PC-3 (cell line): Measurements from ENCODE around the gene MARK4. TPM values are rescaled to one million over a fixed set of nuclear protein-coding genes. Genes with fewer than 3 reads are reported as not detected.

Experiments used
- ATAC-seq: fragments of 200-7000 bp; cut with Tn5 transposase; 2 replicates; pipeline ENCODE4 v1.9.1; 2020; ENCODE audit warnings: mild to moderate bottlenecking, moderate library complexity
- BruUV-seq: library from RNA; stranded (reverse); fragments of 400-500 nt; replicated peaks from 2 replicates; lab custom pipeline; 2021; lab: Mats Ljungman, UMichigan
- CTCF ChIA-PET: fragments of 300-600 bp; sonication (Branson Sonifier 250); formaldehyde crosslinking; loops from one replicate; lab custom pipeline; 2022; ENCODE audit warnings: antibody characterized with exemption; lab: Charles Lee
- POLR2A ChIA-PET: fragments of 300-600 bp; sonication (Branson Sonifier 250); formaldehyde crosslinking; loops from one replicate; lab custom pipeline; 2022; ENCODE audit warnings: antibody characterized with exemption; ENCODE audit not compliant: unreplicated experiment; lab: Charles Lee
- DNase-seq: peaks from one replicate; pipeline ENCODE4 v3.0.0-alpha.2; 2015
- H2AFZ ChIP-seq: fragments of 300-600 bp; sonication (generic); 2 replicates; pipeline ENCODE4 v1.6.0; 2016; ENCODE audit warnings: antibody characterized with exemption, low read length
- H3F3A ChIP-seq: fragments of 300-600 bp; sonication (generic); one replicate; pipeline ENCODE4 v1.6.0; 2017; ENCODE audit warnings: antibody characterized with exemption, low read length, control low read depth, mild to moderate bottlenecking; ENCODE audit not compliant: unreplicated experiment
- H3K27ac ChIP-seq: fragments of 300-600 bp; sonication (generic); 2 replicates; pipeline ENCODE4 v1.5.1; 2016; ENCODE audit warnings: mild to moderate bottlenecking, low read length
- H3K27me3 ChIP-seq: fragments of 300-600 bp; sonication (generic); 2 replicates; pipeline ENCODE4 v1.6.1; 2016; ENCODE audit warnings: low read length, mixed read lengths
- H3K36me3 ChIP-seq: fragments of 300-600 bp; sonication (generic); 2 replicates; pipeline ENCODE4 v1.6.1; 2016; ENCODE audit warnings: low read depth, mixed run types, low read length, mixed read lengths
- H3K4me1 ChIP-seq: fragments of 300-600 bp; sonication (generic); 2 replicates; pipeline ENCODE4 v1.5.1; 2016; ENCODE audit warnings: low read length; ENCODE audit not compliant: insufficient read depth
- H3K4me2 ChIP-seq: fragments of 300-600 bp; sonication (generic); 2 replicates; pipeline ENCODE4 v1.6.0; 2016; ENCODE audit warnings: low read length
- H3K4me3 ChIP-seq: fragments of 300-600 bp; sonication (generic); 2 replicates; pipeline ENCODE4 v1.5.1; 2016; ENCODE audit warnings: mild to moderate bottlenecking, low read length, mixed read lengths
- H3K79me2 ChIP-seq: fragments of 300-600 bp; sonication (generic); 2 replicates; pipeline ENCODE4 v1.6.1; 2017; ENCODE audit warnings: low read length, mixed read lengths
- H3K9ac ChIP-seq: fragments of 300-600 bp; sonication (generic); 2 replicates; pipeline ENCODE4 v1.6.0; 2016; ENCODE audit warnings: mild to moderate bottlenecking, low read length
- H3K9me2 ChIP-seq: fragments of 300-600 bp; sonication (generic); replicated peaks from 2 replicates; pipeline ENCODE4 v1.6.1; 2016; ENCODE audit warnings: mixed run types, low read length, mixed read lengths
- H3K9me3 ChIP-seq: fragments of 300-600 bp; sonication (generic); 2 replicates; pipeline ENCODE4 v1.6.1; 2016; ENCODE audit warnings: low read length, mixed read lengths
- H4K20me1 ChIP-seq: fragments of 300-600 bp; sonication (generic); 2 replicates; pipeline ENCODE4 v1.6.1; 2016; ENCODE audit warnings: low read length, mixed read lengths
- CTCF ChIP-seq: fragments of 300-600 bp; sonication (generic); conservative IDR thresholded peaks from 2 replicates; pipeline ENCODE4 v1.5.1; 2017; ENCODE audit warnings: antibody characterized with exemption, low read depth, mild to moderate bottlenecking, low read length
- EZH2 ChIP-seq: fragments of 300-600 bp; sonication (generic); IDR thresholded peaks from one replicate; pipeline ENCODE4 v1.6.1; 2017; ENCODE audit warnings: antibody characterized with exemption, mild to moderate bottlenecking, low read length; ENCODE audit not compliant: unreplicated experiment
- EZH2phosphoT487 ChIP-seq: fragments of 300-600 bp; sonication (generic); IDR thresholded peaks from 2 replicates; pipeline ENCODE4 v1.6.1; 2018; ENCODE audit warnings: mild to moderate bottlenecking, antibody characterized with exemption, low read length, borderline replicate concordance
- intact Hi-C: fragments of 100-400 bp; cut with micrococcal nuclease; formaldehyde crosslinking; loops from 2 replicates; pipeline ENCODE4 v1.9.0; 2023
- total RNA-seq: library from RNA; depleted of rRNA; stranded (reverse); fragments of >200 nt; gene quantifications from 2 replicates; pipeline ENCODE4 v1.2.3, GENCODE V29; 2014

MARK4 gene
- total RNA-seq, 1 experiment from 2014 or later, result 12.1 TPM

GRCh38 chr19:45275370-45275971 is 24.4 kb downstream of the MARK4 start:
- Histone ChIP-seq H3K4me3 (no peak overlapping the region), H3K4me1 (no peaks in the 10 kb centered on the region), H3F3A (no peaks in the 10 kb centered on the region), H3K9ac (no peak overlapping the region), H4K20me1 (no peaks in the 10 kb centered on the region), H3K36me3 (peaks cover 7% of the 10 kb centered on the region; the same call in 1 of the 2 replicates), H3K79me2 (no peaks in the 10 kb centered on the region), H2AFZ (no peak overlapping the region), H3K27me3 (no peaks in the 10 kb centered on the region), H3K4me2 (no peak overlapping the region), H3K9me2 (no peaks in the 10 kb centered on the region), H3K27ac (no peak overlapping the region), H3K9me3 (no peaks in the 10 kb centered on the region)
- POLR2A ChIA-PET, result interaction anchor here (0.6 kb wide), 1 partner anchor 201 kb away, joined by 4 read pairs; no protein-coding TSS in a partner anchor
- CTCF ChIA-PET, result no interaction called here
- DNase-seq (no peak), ATAC-seq (no peak)
- no TSS peak for BruUV-seq
- TF ChIP-seq CTCF (no peak), EZH2phosphoT487 (no peak), EZH2 (no peak)
- intact Hi-C loops, result no loop called here

GRCh38 chr19:45276284-45276687 is 25.2 kb downstream of the MARK4 start:
- no peaks in the 10 kb centered on the region for H3K9me2 ChIP-seq
- H3K4me3 ChIP-seq, result no peak overlapping the region
- no peak overlapping the region for H3K4me2 ChIP-seq
- DNase-seq (no peak), ATAC-seq (no peak)
- peaks cover 5% of the 10 kb centered on the region; the same call in 1 of the 2 replicates for H3K36me3 ChIP-seq
- H3K9me3 ChIP-seq, result no peaks in the 10 kb centered on the region
- ChIA-PET CTCF (no interaction called here), POLR2A (interaction anchor here (0.6 kb wide), 1 partner anchor 200 kb away, joined by 4 read pairs; no protein-coding TSS in a partner anchor)
- no peaks in the 10 kb centered on the region for H4K20me1 ChIP-seq
- H3K27me3 ChIP-seq, result no peaks in the 10 kb centered on the region
- H3K79me2 ChIP-seq, result no peaks in the 10 kb centered on the region
- TF ChIP-seq EZH2, result no peak
- H3K4me1 ChIP-seq, result no peaks in the 10 kb centered on the region
- H3K27ac ChIP-seq, result no peak overlapping the region
- no peak overlapping the region for H3K9ac ChIP-seq
- BruUV-seq, result no TSS peak
- no peak overlapping the region for H2AFZ ChIP-seq
- intact Hi-C loops, result no loop called here
- H3F3A ChIP-seq, result no peaks in the 10 kb centered on the region

GRCh38 chr19:45278087-45278486 is 27.0 kb downstream of the MARK4 start:
- H3K36me3 ChIP-seq, result no peaks in the 10 kb centered on the region
- H2AFZ ChIP-seq, result no peak overlapping the region
- H3K9me2 ChIP-seq, result no peaks in the 10 kb centered on the region
- no peak for ATAC-seq
- H3K9ac ChIP-seq, result no peak overlapping the region
- intact Hi-C loops, result no loop called here
- H4K20me1 ChIP-seq, result no peaks in the 10 kb centered on the region
- DNase-seq, result no peak
- H3K4me2 ChIP-seq, result no peak overlapping the region
- H3K27ac ChIP-seq, result no peak overlapping the region
- TF ChIP-seq CTCF (no peak), EZH2phosphoT487 (no peak), EZH2 (no peak)
- no peak overlapping the region for H3K4me3 ChIP-seq
- BruUV-seq, result no TSS peak
- no peaks in the 10 kb centered on the region for H3K27me3 ChIP-seq
- POLR2A ChIA-PET, result no interaction called here
- CTCF ChIA-PET, result no interaction called here
- H3K79me2 ChIP-seq, result no peaks in the 10 kb centered on the region
- H3F3A ChIP-seq, result no peaks in the 10 kb centered on the region
- H3K4me1 ChIP-seq, result no peaks in the 10 kb centered on the region
- no peaks in the 10 kb centered on the region for H3K9me3 ChIP-seq
